Measurements from ENCODE around the gene PRR23A.

Gene PRR23A

GRCh38 chr3:138985932-138986331, 20.1 kb downstream of the PRR23A start:
- TF ChIP-seq CTCF (IDR thresholded peaks at IDR 0.05; ENCODE audit: low read depth, low read length) = no peak
- no peak overlapping the region for H3K4me3 ChIP-seq (ENCODE audit: low read depth, low read length)

DNA sequence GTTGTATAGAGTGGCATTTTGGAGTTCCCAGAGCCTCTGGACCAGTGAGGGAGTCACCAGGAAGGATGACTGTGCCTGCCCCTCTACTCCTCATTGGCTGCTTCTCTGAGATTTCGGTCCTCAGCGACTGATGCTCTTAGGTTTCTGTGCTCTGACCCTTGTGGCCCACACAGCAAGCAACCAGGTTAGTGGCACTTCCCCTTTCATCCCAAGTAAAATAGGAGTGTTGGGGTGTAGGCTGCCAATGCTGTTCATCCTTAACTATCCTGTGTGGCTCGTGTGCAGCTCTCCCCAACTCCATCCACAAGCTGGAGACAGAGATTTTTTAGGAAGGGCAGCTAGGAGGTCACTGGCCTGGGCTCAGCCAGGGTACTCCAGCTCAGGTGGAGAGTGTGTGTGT, 21.3 kb downstream of the PRR23A start:
- no peak overlapping the region for H3K4me3 ChIP-seq (ENCODE audit: low read depth, low read length)
- TF ChIP-seq CTCF (IDR thresholded peaks at IDR 0.05; ENCODE audit: low read depth, low read length) = no peak

DNA sequence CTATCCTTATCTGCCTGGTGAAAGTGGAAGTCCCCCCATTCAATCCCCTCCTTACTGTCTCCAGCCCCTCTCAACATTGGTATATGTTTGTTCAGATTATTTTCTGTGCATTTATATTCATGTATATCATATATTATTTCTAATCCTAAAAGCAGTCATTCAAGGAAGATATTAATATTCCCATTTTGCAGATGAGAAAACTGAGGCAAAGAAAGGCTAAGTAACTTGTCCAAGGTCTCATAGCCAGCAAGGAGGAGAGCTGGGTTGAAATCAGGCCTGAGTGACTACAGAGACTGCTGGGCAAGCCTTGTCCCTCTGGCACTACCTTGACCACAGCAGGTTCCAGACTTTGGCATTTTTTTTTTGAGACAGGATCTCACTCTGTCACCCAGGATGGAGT, 30.0 kb downstream of the PRR23A start:
- no peak overlapping the region for H3K4me3 ChIP-seq (ENCODE audit: low read depth, low read length)
- no peak for TF ChIP-seq CTCF (IDR thresholded peaks at IDR 0.05; ENCODE audit: low read depth, low read length)

GRCh38 chr3:138975351-138975750, 30.7 kb downstream of the PRR23A start:
- no peak overlapping the region for H3K4me3 ChIP-seq (ENCODE audit: low read depth, low read length)
- TF ChIP-seq CTCF (IDR thresholded peaks at IDR 0.05; ENCODE audit: low read depth, low read length) = no peak

- no peak for TF ChIP-seq CTCF (IDR thresholded peaks at IDR 0.05; ENCODE audit: low read depth, low read length)
Observed at GRCh38 chr3:138974462-138974861, 31.6 kb downstream of the PRR23A start.

DNA sequence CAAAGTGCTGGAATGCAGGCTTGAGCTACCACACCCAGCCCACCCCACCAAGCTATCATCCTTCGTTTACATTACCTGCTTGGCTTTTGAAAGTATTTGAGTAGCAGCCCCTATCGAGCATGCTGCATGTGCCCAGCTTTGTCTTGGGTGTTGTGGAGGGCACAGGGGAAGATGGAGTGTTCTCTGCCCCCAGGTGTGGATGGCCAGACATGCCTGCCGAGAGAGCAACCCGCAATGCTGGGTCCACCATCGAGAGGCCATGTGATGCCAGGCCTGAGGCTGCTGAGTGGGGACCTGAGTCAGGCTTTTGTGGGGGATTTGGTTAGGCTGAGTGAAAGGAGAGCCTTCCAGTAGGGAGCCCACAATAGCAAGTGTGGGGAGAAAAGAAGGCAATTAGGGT, 33.1 kb downstream of the PRR23A start:
- TF ChIP-seq CTCF (IDR thresholded peaks at IDR 0.05; ENCODE audit: low read depth, low read length) = no peak
- no peak overlapping the region for H3K4me3 ChIP-seq (ENCODE audit: low read depth, low read length)

More at GRCh38 chr3:138974462-138974861, 31.6 kb downstream of the PRR23A start:
- no peak overlapping the region for H3K4me3 ChIP-seq (ENCODE audit: low read depth, low read length)

DNA sequence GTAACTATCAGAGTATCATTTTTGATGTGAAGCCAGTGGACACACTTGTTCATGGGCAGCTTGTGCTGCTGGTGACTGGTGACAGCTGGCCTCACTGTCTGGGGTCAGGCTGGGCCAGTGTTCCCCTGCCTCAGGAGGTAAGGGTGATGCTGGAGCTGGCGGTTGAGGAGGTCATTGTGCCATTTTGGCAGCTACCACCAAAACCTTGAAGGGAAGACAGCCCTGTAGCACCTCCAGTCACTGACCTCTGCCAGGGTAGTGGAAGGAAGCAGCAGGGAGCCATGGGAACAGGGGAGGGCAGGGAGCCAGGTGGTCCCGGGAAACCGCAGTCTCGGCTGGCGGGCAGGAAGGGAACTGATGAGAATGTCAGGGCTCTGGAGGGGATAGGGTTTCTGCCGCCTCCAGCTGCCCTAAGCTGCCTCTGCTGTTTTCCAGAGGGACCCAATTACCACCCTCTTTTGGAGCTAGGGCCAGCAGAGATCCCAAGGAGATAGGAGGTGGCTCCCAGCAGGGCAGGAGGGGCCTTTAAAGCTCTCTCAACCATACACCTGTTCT, 34.2 kb downstream of the PRR23A start:
- TF ChIP-seq CTCF (IDR thresholded peaks at IDR 0.05; ENCODE audit: low read depth, low read length) = no peak
- H3K4me3 ChIP-seq (ENCODE audit: low read depth, low read length) = no peak overlapping the region

All from WI38 (cell line).